Mesenchymal stem cell (in vitro differentiated cells and primary cell): Measurements from ENCODE around the gene SLC4A1.

Experiments used
- DNase-seq: peaks from one replicate; pipeline ENCODE4 v3.0.0-alpha.2; 2013
- H2AFZ ChIP-seq: one replicate; pipeline ENCODE4 v1.6.1; 2013; ENCODE audit warnings: low read depth, mild to moderate bottlenecking, control low read depth, inconsistent platforms, low read length, moderate library complexity
- H2AK5ac ChIP-seq: 2 replicates; pipeline ENCODE4 v1.6.1; 2013; ENCODE audit warnings: low read length, moderate library complexity, mild to moderate bottlenecking, inconsistent platforms; ENCODE audit not compliant: severe bottlenecking
- H2BK120ac ChIP-seq: one replicate; pipeline ENCODE4 v1.6.1; 2013; ENCODE audit warnings: low read depth, mild to moderate bottlenecking, inconsistent platforms, low read length, moderate library complexity
- H2BK12ac ChIP-seq, 2 experiments: one replicate each; pipeline ENCODE4 v1.6.1; 2013; ENCODE audit warnings: inconsistent platforms in 2 of 2, low read length in 2 of 2, mild to moderate bottlenecking in 2 of 2, moderate library complexity in 2 of 2, control low read depth in 1 of 2
- H2BK15ac ChIP-seq: one replicate; pipeline ENCODE4 v1.6.1; 2013; ENCODE audit warnings: mild to moderate bottlenecking, low read depth, inconsistent platforms; ENCODE audit not compliant: poor library complexity, severe bottlenecking
- H2BK5ac ChIP-seq: 2 replicates; pipeline ENCODE4 v1.6.1; 2013; ENCODE audit warnings: low read depth, mild to moderate bottlenecking, low read length, control low read depth, inconsistent platforms; ENCODE audit not compliant: poor library complexity, severe bottlenecking
- H3K14ac ChIP-seq, 2 experiments: one replicate each; pipeline ENCODE4 v1.6.1; 2013; ENCODE audit warnings: inconsistent platforms in 2 of 2, low read length in 2 of 2, control low read depth in 1 of 2, mild to moderate bottlenecking in 1 of 2, moderate library complexity in 1 of 2
- H3K18ac ChIP-seq, 2 experiments: one replicate each; pipeline ENCODE4 v1.6.1; 2013; ENCODE audit warnings: inconsistent platforms in 2 of 2, low read length in 2 of 2, control low read depth in 1 of 2, low read depth in 1 of 2, mild to moderate bottlenecking in 1 of 2
- H3K23ac ChIP-seq, 2 experiments: one replicate each; pipeline ENCODE4 v1.6.1; 2013; ENCODE audit warnings: inconsistent platforms in 2 of 2, low read length in 2 of 2, mild to moderate bottlenecking in 2 of 2, moderate library complexity in 2 of 2, control low read depth in 1 of 2
- H3K27ac ChIP-seq: 2 replicates; pipeline ENCODE4 v1.5.1; 2013; ENCODE audit warnings: mild to moderate bottlenecking, moderate library complexity, low read length, control low read depth, inconsistent platforms; ENCODE audit not compliant: poor library complexity, severe bottlenecking
- H3K27me3 ChIP-seq, 2 experiments: 2 replicates each; pipeline versions ENCODE4 v1.6.1 to v1.7.0; 2013; ENCODE audit warnings: low read length in 2 of 2, mild to moderate bottlenecking in 2 of 2, moderate library complexity in 2 of 2, control low read depth in 1 of 2, inconsistent platforms in 1 of 2; ENCODE audit not compliant: control insufficient read depth in 1 of 2, insufficient read depth in 1 of 2
- H3K36me3 ChIP-seq, 2 experiments: 2 replicates each; pipeline versions ENCODE4 v1.6.1 to v1.7.0; 2013; ENCODE audit warnings: low read length in 2 of 2, control low read depth in 1 of 2, inconsistent platforms in 1 of 2, low read depth in 1 of 2, mild to moderate bottlenecking in 1 of 2; ENCODE audit not compliant: insufficient read depth in 2 of 2, control insufficient read depth in 1 of 2
- H3K4ac ChIP-seq, 2 experiments: one replicate each; pipeline ENCODE4 v1.6.1; 2013; ENCODE audit warnings: inconsistent platforms in 2 of 2, low read length in 2 of 2, mild to moderate bottlenecking in 2 of 2, moderate library complexity in 2 of 2, control low read depth in 1 of 2, low read depth in 1 of 2
- H3K4me1 ChIP-seq: 2 replicates; pipeline ENCODE4 v1.6.1; 2013; ENCODE audit warnings: low read depth, low read length, control low read depth; ENCODE audit not compliant: control insufficient read depth, insufficient read depth
- H3K4me2 ChIP-seq: 2 replicates; pipeline ENCODE4 v1.6.1; 2013; ENCODE audit warnings: low read length, mild to moderate bottlenecking, inconsistent platforms; ENCODE audit not compliant: poor library complexity, severe bottlenecking
- H3K4me3 ChIP-seq, 2 experiments: 2 replicates each; pipeline versions ENCODE4 v1.5.1 to v1.7.0; 2013; ENCODE audit warnings: low read length in 2 of 2, mild to moderate bottlenecking in 2 of 2, control low read depth in 1 of 2, low read depth in 1 of 2; ENCODE audit not compliant: insufficient read depth in 1 of 2
- H3K79me1 ChIP-seq: replicated peaks from 2 replicates; pipeline ENCODE4 v1.6.1; 2013; ENCODE audit warnings: mild to moderate bottlenecking, control low read depth, low read length, inconsistent platforms; ENCODE audit not compliant: poor library complexity, severe bottlenecking
- H3K9ac ChIP-seq: 2 replicates; pipeline ENCODE4 v1.7.0; 2013; ENCODE audit warnings: mild to moderate bottlenecking, low read length, moderate library complexity
- H3K9me3 ChIP-seq: 2 replicates; pipeline ENCODE4 v1.7.0; 2013; ENCODE audit warnings: mild to moderate bottlenecking, low read length; ENCODE audit not compliant: control insufficient read depth
- H4K8ac ChIP-seq: one replicate; pipeline ENCODE4 v1.6.1; 2013; ENCODE audit warnings: inconsistent platforms, mild to moderate bottlenecking, low read length, moderate library complexity
- H4K91ac ChIP-seq: one replicate; pipeline ENCODE4 v1.6.1; 2013; ENCODE audit warnings: mild to moderate bottlenecking, low read length, inconsistent platforms
- whole genome bisulfite sequencing: methylation state at CpG from one replicate; pipeline ENCODE4 v1.1.7; 2013; ENCODE audit warnings: mixed read lengths; 5-methylcytosine and 5-hydroxymethylcytosine counted together

SLC4A1 gene

DNA sequence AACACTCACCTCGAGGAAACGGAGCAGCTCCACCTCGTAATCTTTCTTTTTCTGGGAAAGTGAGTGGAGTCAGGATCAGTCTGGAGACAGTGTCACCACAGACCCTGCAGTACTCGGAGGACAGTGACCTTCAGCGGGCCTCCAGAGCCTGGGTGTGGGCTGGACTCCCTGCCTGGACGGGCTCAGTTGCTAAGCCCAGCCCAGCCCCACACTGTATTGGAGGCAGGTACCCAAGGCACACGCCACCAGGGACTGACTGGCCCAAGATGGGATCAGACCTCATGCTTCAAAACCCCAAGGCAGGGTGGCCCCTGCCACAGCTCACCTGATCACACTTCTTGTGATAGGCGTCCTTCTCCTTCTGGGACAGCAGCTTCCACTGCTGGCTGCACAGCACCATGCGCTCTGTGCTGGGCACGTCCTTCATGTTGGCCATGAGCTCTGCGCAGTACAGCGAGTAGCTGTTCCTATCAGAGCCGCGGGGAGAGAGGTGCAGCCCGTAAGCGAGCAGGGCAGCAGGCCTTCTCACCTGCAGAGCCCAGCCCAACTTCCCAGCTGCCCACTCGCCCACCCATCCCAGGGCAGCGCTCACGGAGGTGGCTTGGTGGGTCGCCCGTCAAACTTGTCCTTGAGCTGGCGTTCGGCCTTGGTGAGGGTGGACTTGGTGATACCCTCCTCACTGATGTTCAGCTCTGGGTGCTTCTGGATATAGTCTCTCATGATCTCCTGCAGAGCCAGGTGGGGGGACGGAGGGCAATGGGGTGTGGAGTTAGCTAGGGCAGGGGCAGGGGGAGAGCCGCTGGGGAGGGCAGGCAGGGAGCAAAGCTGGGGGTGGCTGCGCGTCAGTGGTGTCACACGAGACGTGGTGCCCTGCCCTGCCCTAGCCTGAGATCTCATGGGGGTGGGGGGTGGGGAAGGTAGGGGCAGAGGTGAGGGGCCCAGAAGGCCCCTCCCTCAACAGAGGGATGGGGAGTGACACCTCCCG lies 56.4 kb downstream of the SLC4A1 start:
- H3K4ac ChIP-seq: no peak overlapping the region
- peaks cover 8% of the 10 kb centered on the region for H3K9me3 ChIP-seq
- WGBS: 94% methylated on average over 30 of the region's 30 CpGs
- H3K14ac ChIP-seq: no peak overlapping the region
- peaks cover 47% of the 10 kb centered on the region for H3K79me1 ChIP-seq
- no peak overlapping the region for H2AFZ ChIP-seq
- DNase-seq: no peak
- H4K91ac ChIP-seq: peak overlapping the region; percentile 16
- no peak overlapping the region for H3K23ac ChIP-seq
- H2AK5ac ChIP-seq: no peak overlapping the region
- no peak overlapping the region for H3K4me3 ChIP-seq
- H3K9ac ChIP-seq: no peak overlapping the region
- H4K8ac ChIP-seq: no peak overlapping the region
- no peak overlapping the region for H3K27ac ChIP-seq
- H3K36me3 ChIP-seq: peaks cover 79 to 98% of the 10 kb centered on the region in 2 experiments
- H2BK15ac ChIP-seq: no peak overlapping the region
- no peaks in the 10 kb centered on the region for H3K27me3 ChIP-seq
- peaks cover 20% of the 10 kb centered on the region for H3K4me1 ChIP-seq
- no peak overlapping the region for H2BK5ac ChIP-seq
- no peak overlapping the region for H2BK12ac ChIP-seq
- no peak overlapping the region for H2BK120ac ChIP-seq
- H3K18ac ChIP-seq: no peak overlapping the region
- no peak overlapping the region for H3K4me2 ChIP-seq

DNA sequence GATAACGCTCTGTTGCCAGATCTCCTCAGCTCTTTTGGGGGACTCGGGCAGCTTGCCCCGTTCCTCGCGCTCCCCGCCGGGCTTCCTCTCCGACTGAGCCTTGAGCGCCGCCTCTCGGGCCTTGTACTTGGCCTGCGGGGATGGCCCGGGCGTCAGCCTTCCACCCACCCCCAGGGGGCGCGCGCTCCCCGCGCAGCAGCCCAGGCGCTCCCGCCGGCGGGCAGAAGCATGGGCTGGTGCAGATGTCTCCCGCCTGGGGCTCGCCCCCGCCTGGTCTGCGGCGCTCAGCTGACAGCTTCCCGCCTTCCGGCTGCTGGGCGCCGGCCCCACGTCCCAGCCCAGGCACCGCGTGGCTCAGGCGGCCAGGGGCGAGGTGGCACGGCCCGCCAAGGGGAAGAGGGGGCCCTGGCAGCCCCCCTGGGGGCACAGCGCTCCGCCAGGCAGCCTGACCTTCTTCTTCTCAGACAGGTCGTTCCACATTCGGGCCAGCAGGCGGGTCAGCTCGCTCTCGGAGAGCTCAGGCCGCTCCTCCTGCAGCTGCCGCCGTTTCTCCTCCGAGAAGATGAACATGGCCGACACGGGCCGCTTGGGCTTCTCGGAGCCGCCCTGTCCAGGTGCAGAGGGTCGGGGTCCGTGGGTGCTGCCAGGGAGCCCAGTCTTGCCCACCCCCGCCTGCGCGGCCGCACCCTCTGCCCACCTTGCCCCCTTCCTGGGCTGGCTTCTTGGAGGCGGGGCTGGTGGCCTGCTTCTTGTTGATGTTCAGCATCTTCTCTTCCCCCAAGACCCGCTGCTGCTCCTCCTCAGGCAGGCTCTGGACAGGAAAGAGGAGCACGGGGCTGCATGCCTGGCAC lies 57.4 kb downstream of the SLC4A1 start:
- no peak overlapping the region for H2BK120ac ChIP-seq
- H2BK5ac ChIP-seq: no peak overlapping the region
- peaks cover 73 to 94% of the 10 kb centered on the region in 2 experiments for H3K36me3 ChIP-seq
- no peak overlapping the region for H2AFZ ChIP-seq
- no peaks in the 10 kb centered on the region for H3K27me3 ChIP-seq
- peaks cover 40% of the 10 kb centered on the region for H3K79me1 ChIP-seq
- DNase-seq: peak; percentile 86
- H2BK12ac ChIP-seq: peak overlapping the region in 1 of 2 experiments; percentile 11
- H3K18ac ChIP-seq: peak overlapping the region in 1 of 2 experiments; percentile 48
- H3K4me1 ChIP-seq: peaks cover 18% of the 10 kb centered on the region
- WGBS: 36% methylated on average over 62 of the region's 64 CpGs
- peaks cover 8% of the 10 kb centered on the region for H3K9me3 ChIP-seq
- H3K23ac ChIP-seq: no peak overlapping the region
- H2AK5ac ChIP-seq: no peak overlapping the region
- peak overlapping the region in 1 of 2 experiments; percentile 50 for H3K4ac ChIP-seq
- peak overlapping the region; percentile 64 for H3K9ac ChIP-seq
- H3K4me2 ChIP-seq: no peak overlapping the region
- H4K91ac ChIP-seq: peak overlapping the region; percentile 43
- H3K4me3 ChIP-seq: no peak overlapping the region
- H4K8ac ChIP-seq: peak overlapping the region; percentile 62
- H2BK15ac ChIP-seq: no peak overlapping the region
- H3K14ac ChIP-seq: no peak overlapping the region
- H3K27ac ChIP-seq: no peak overlapping the region

DNA sequence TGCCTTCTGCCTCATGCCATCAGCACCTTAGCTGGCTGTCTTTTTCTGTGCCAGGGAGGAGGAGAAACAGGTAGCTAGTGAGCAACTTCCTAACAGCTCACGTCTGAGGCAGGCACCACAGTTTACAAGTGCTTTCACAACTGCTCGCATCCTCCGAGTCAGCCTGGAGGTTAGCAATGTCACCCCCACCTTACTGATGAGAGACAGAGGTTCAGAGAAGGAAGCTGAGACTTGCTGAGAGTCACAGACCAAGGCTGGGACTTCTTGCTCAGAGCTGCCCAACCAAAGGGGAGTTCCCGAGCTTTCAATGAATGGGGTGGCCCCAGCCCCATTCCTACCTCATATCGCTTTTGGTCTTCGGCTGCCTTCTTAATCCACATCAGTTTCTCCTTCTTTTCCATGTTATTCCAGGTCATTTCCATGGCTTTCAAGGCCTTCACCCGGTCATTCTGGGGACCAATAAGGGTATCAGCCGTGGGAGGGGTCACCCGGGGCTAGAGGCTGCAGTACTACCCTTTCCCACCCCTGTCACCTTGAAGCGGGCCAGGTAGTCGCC lies 58.1 kb downstream of the SLC4A1 start:
- peak overlapping the region in 1 of 2 experiments; percentile 6 for H2BK12ac ChIP-seq
- 83% methylated on average over 11 of the region's 11 CpGs for WGBS

More for the DNA sequence above, 58.1 kb downstream of the SLC4A1 start:
- Histone ChIP-seq H3K27me3 (no peaks in the 10 kb centered on the region), H3K4me2 (no peak overlapping the region), H3K27ac (no peak overlapping the region), H3K9me3 (peaks cover 8% of the 10 kb centered on the region), H3K4me3 (no peak overlapping the region), H3K36me3 (peaks cover 66 to 86% of the 10 kb centered on the region in 2 experiments), H3K18ac (peak overlapping the region in 1 of 2 experiments; percentile 42), H3K4me1 (peaks cover 18% of the 10 kb centered on the region), H2BK5ac (no peak overlapping the region), H4K91ac (no peak overlapping the region), H2BK120ac (no peak overlapping the region), H3K79me1 (peaks cover 33% of the 10 kb centered on the region), H3K9ac (peak overlapping the region; percentile 64), H2BK15ac (no peak overlapping the region), H3K4ac (no peak overlapping the region), H3K14ac (no peak overlapping the region), H3K23ac (no peak overlapping the region), H4K8ac (peak overlapping the region; percentile 62), H2AK5ac (peak overlapping the region; percentile 8), H2AFZ (no peak overlapping the region)
- DNase-seq: peak; percentile 27
